GM13976 (cell line): ENCODE results near the gene TAAR2.
"Not testable (repeated sequence)": the region's sequence is repeated elsewhere in the genome, so short reads cannot be mapped to it uniquely, and the experiment has no call there.

Experiments
- DNase-seq: peaks from one replicate; pipeline ENCODE4 v3.0.0; 2012; ENCODE audit warnings: low spot score
- CTCF ChIP-seq: IDR thresholded peaks from 2 replicates; pipeline ENCODE4 v1.5.1; 2012; ENCODE audit warnings: borderline replicate concordance, mild to moderate bottlenecking; ENCODE audit not compliant: insufficient read depth; ENCODE audit errors: extremely low read depth, missing control alignments, control extremely low read depth
- in situ Hi-C: fragments of 300-500 bp; cut with MboI; formaldehyde crosslinking; loops from one replicate; pipeline ENCODE4 v1.12.0; 2022; ENCODE audit warnings: low sequenced_read_pairs, mixed read lengths, inconsistent platforms; ENCODE audit not compliant: unreplicated experiment

Gene TAAR2

GRCh38 chr6:132643547-132643946 lies 19.5 kb upstream of the TAAR2 start:
- in situ Hi-C loops: no loop called here
- TF ChIP-seq CTCF: no peak
- DNase-seq: no peak

GRCh38 chr6:132637135-132637534 lies 13.1 kb upstream of the TAAR2 start:
- in situ Hi-C loops, DNase-seq: not testable (repeated sequence)

GRCh38 chr6:132635906-132636305 lies 11.8 kb upstream of the TAAR2 start:
- DNase-seq, in situ Hi-C loops: not testable (repeated sequence)

GRCh38 chr6:132635288-132635687 lies 11.2 kb upstream of the TAAR2 start:
- DNase-seq, in situ Hi-C loops: not testable (repeated sequence)

GRCh38 chr6:132634796-132635195 lies 10.7 kb upstream of the TAAR2 start:
- in situ Hi-C loops: no loop called here
- DNase-seq: no peak
- TF ChIP-seq CTCF: no peak

- no peak for TF ChIP-seq CTCF
- in situ Hi-C loops: no loop called here
- DNase-seq: no peak
Observed at GRCh38 chr6:132633362-132633761, 9.3 kb upstream of the TAAR2 start.

GRCh38 chr6:132623106-132623845 lies 799 bp downstream of the TAAR2 start:
- no peak for DNase-seq
- no peak for TF ChIP-seq CTCF
- in situ Hi-C loops: no loop called here

- in situ Hi-C loops: no loop called here
- no peak for TF ChIP-seq CTCF
- DNase-seq: no peak
Observed at GRCh38 chr6:132616677-132617076, 7.4 kb downstream of the TAAR2 start.
